Measurements from ENCODE around the gene ADGRE1. TPM values are rescaled to one million over a fixed set of nuclear protein-coding genes. Genes with fewer than 3 reads are reported as not detected.

Gene ADGRE1
- total and polyA plus RNA-seq, 4 donors, result 0.39 to 16.2 (median 1.8) TPM

DNA sequence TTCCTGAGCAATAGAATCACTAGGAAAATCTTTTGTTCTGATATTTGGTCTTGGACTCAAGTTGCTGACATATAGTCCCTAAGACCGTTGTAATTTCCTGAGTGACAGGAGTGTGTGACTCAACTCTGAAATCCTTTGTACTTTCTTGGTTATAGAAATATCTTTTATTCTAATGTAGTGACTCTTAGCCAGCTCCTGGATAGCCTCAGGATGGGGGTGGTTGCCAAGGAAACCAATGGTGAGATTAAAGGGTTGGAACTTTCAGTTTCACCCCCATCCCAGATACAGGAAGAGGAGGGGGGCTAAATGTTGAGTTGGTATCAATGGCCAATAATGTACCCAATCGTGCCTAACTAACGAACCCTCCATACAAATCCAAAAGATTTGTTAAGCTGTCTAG, 92.0 kb downstream of the ADGRE1 start:
- H3K4me3 ChIP-seq (ENCODE audit: low read depth in 1 of 3, low read length in 3 of 3), result no peak overlapping the region
- DNase-seq (ENCODE audit: low spot score), result no peak
- WGBS, result 74% methylated on average over 3 of the region's 3 CpGs
- H3K4me1 ChIP-seq (ENCODE audit: control insufficient read depth in 4 of 4, insufficient read depth in 4 of 4, low read length in 3 of 4), result no peaks in the 10 kb centered on the region
- no peak overlapping the region for H3K9ac ChIP-seq (ENCODE audit: low read depth in 1 of 2, low read length in 2 of 2)
- H3K36me3 ChIP-seq (ENCODE audit: control insufficient read depth in 4 of 4, insufficient read depth in 3 of 4, low read depth in 1 of 4, low read length in 3 of 4), result peaks cover 0 to 2% (median 0%) of the 10 kb centered on the region in 4 donors
- TF ChIP-seq FOXA2 (IDR thresholded peaks at IDR 0.05), result no peak
- TF ChIP-seq, protein P1, sequence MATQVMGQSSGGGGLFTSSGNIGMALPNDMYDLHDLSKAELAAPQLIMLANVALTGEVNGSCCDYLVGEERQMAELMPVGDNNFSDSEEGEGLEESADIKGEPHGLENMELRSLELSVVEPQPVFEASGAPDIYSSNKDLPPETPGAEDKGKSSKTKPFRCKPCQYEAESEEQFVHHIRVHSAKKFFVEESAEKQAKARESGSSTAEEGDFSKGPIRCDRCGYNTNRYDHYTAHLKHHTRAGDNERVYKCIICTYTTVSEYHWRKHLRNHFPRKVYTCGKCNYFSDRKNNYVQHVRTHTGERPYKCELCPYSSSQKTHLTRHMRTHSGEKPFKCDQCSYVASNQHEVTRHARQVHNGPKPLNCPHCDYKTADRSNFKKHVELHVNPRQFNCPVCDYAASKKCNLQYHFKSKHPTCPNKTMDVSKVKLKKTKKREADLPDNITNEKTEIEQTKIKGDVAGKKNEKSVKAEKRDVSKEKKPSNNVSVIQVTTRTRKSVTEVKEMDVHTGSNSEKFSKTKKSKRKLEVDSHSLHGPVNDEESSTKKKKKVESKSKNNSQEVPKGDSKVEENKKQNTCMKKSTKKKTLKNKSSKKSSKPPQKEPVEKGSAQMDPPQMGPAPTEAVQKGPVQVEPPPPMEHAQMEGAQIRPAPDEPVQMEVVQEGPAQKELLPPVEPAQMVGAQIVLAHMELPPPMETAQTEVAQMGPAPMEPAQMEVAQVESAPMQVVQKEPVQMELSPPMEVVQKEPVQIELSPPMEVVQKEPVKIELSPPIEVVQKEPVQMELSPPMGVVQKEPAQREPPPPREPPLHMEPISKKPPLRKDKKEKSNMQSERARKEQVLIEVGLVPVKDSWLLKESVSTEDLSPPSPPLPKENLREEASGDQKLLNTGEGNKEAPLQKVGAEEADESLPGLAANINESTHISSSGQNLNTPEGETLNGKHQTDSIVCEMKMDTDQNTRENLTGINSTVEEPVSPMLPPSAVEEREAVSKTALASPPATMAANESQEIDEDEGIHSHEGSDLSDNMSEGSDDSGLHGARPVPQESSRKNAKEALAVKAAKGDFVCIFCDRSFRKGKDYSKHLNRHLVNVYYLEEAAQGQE (IDR thresholded peaks at IDR 0.05), result no peak
- no peak overlapping the region for H3K27ac ChIP-seq (ENCODE audit: low read depth in 1 of 2, low read length in 2 of 2)
- no peaks in the 10 kb centered on the region for H3K27me3 ChIP-seq (ENCODE audit: control insufficient read depth in 4 of 4, insufficient read depth in 4 of 4, low read length in 3 of 4)
- H3K9me3 ChIP-seq (ENCODE audit: control insufficient read depth in 4 of 4, low read length in 3 of 4), result peaks cover 10 to 25% (median 14%) of the 10 kb centered on the region in 4 donors

DNA sequence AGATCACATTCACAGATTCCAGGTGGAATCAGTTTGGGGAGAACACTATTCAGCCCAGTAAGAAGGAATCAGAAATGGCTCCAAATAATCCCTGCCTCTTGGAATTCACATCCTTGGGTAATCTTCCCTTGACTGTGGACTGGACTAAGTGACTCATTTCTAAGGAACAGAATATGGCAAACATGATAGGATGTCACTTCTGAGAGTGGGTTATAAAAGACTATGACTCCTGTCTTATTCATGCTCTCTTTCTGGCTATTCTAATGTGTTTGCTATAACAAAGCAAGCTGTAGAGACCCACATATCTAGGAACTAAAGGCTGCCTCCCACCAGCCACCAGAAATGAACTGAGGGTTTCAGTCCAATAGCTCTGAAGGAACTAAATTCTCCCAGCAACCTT, 96.1 kb downstream of the ADGRE1 start:
- Histone ChIP-seq H3K4me3 (ENCODE audit: low read depth in 1 of 3, low read length in 3 of 3) (no peak overlapping the region), H3K9ac (ENCODE audit: low read depth in 1 of 2, low read length in 2 of 2) (no peak overlapping the region), H3K4me1 (ENCODE audit: control insufficient read depth in 4 of 4, insufficient read depth in 4 of 4, low read length in 3 of 4) (no peaks in the 10 kb centered on the region), H3K9me3 (ENCODE audit: control insufficient read depth in 4 of 4, low read length in 3 of 4) (peaks cover 5 to 22% (median 17%) of the 10 kb centered on the region in 4 donors), H3K27me3 (ENCODE audit: control insufficient read depth in 4 of 4, insufficient read depth in 4 of 4, low read length in 3 of 4) (no peaks in the 10 kb centered on the region), H3K27ac (ENCODE audit: low read depth in 1 of 2, low read length in 2 of 2) (no peak overlapping the region), H3K36me3 (ENCODE audit: control insufficient read depth in 4 of 4, insufficient read depth in 3 of 4, low read depth in 1 of 4, low read length in 3 of 4) (no peaks in the 10 kb centered on the region)
- no peak for DNase-seq (ENCODE audit: low spot score)
- TF ChIP-seq, protein P2, sequence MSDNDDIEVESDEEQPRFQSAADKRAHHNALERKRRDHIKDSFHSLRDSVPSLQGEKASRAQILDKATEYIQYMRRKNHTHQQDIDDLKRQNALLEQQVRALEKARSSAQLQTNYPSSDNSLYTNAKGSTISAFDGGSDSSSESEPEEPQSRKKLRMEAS (IDR thresholded peaks at IDR 0.05), result no peak
- no peak for TF ChIP-seq NR2F2 (IDR thresholded peaks at IDR 0.05)
- TF ChIP-seq RXRA (IDR thresholded peaks at IDR 0.05), result no peak
- no peak for TF ChIP-seq YY1 (IDR thresholded peaks at IDR 0.05)
- no peak for TF ChIP-seq JUND (IDR thresholded peaks at IDR 0.05)
- no peak for TF ChIP-seq FOXA1 (IDR thresholded peaks at IDR 0.05)
- TF ChIP-seq HNF4G (IDR thresholded peaks at IDR 0.05), result no peak
- TF ChIP-seq HNF4A (conservative IDR thresholded peaks at IDR 0.05), result no peak
- TF ChIP-seq, protein P3, sequence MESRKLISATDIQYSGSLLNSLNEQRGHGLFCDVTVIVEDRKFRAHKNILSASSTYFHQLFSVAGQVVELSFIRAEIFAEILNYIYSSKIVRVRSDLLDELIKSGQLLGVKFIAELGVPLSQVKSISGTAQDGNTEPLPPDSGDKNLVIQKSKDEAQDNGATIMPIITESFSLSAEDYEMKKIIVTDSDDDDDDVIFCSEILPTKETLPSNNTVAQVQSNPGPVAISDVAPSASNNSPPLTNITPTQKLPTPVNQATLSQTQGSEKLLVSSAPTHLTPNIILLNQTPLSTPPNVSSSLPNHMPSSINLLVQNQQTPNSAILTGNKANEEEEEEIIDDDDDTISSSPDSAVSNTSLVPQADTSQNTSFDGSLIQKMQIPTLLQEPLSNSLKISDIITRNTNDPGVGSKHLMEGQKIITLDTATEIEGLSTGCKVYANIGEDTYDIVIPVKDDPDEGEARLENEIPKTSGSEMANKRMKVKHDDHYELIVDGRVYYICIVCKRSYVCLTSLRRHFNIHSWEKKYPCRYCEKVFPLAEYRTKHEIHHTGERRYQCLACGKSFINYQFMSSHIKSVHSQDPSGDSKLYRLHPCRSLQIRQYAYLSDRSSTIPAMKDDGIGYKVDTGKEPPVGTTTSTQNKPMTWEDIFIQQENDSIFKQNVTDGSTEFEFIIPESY (IDR thresholded peaks at IDR 0.05), result no peak
- TF ChIP-seq GABPA (IDR thresholded peaks at IDR 0.05 in 1 of 2, conservative IDR thresholded peaks at IDR 0.05 in 1 of 2), result no peak
- TF ChIP-seq, protein P4, sequence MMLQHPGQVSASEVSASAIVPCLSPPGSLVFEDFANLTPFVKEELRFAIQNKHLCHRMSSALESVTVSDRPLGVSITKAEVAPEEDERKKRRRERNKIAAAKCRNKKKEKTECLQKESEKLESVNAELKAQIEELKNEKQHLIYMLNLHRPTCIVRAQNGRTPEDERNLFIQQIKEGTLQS (IDR thresholded peaks at IDR 0.05), result no peak
- TF ChIP-seq FOXA2 (IDR thresholded peaks at IDR 0.05), result no peak
- TF ChIP-seq, protein P5, sequence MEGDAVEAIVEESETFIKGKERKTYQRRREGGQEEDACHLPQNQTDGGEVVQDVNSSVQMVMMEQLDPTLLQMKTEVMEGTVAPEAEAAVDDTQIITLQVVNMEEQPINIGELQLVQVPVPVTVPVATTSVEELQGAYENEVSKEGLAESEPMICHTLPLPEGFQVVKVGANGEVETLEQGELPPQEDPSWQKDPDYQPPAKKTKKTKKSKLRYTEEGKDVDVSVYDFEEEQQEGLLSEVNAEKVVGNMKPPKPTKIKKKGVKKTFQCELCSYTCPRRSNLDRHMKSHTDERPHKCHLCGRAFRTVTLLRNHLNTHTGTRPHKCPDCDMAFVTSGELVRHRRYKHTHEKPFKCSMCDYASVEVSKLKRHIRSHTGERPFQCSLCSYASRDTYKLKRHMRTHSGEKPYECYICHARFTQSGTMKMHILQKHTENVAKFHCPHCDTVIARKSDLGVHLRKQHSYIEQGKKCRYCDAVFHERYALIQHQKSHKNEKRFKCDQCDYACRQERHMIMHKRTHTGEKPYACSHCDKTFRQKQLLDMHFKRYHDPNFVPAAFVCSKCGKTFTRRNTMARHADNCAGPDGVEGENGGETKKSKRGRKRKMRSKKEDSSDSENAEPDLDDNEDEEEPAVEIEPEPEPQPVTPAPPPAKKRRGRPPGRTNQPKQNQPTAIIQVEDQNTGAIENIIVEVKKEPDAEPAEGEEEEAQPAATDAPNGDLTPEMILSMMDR (IDR thresholded peaks at IDR 0.05; ENCODE audit: low read depth, low read length, missing input control), result no peak
- TF ChIP-seq, protein P1 (IDR thresholded peaks at IDR 0.05), result no peak
